Rectal smooth muscle tissue (tissue), 1 donor: ENCODE measurements around the gene CRYBG3.

Source experiments
- H3K27ac ChIP-seq: one replicate; pipeline ENCODE4 v1.7.0; 2013; ENCODE audit warnings: low read depth, low read length, inconsistent platforms
- H3K27me3 ChIP-seq: one replicate; pipeline ENCODE4 v1.7.0; 2013; ENCODE audit warnings: low read length; ENCODE audit not compliant: control insufficient read depth, insufficient read depth
- H3K36me3 ChIP-seq: one replicate; pipeline ENCODE4 v1.7.0; 2013; ENCODE audit warnings: low read length; ENCODE audit not compliant: control insufficient read depth, insufficient read depth
- H3K4me1 ChIP-seq: one replicate; pipeline ENCODE4 v1.7.0; 2013; ENCODE audit warnings: low read length; ENCODE audit not compliant: control insufficient read depth, insufficient read depth
- H3K4me3 ChIP-seq: one replicate; pipeline ENCODE4 v1.7.0; 2013; ENCODE audit warnings: low read length
- H3K9ac ChIP-seq: one replicate; pipeline ENCODE4 v1.7.0; 2013; ENCODE audit warnings: low read length

Gene CRYBG3

GRCh38 chr3:97911459-97911858 lies 89.6 kb downstream of the CRYBG3 start:
- no peak overlapping the region for H3K4me3 ChIP-seq
- no peak overlapping the region for H3K27ac ChIP-seq
- no peak overlapping the region for H3K9ac ChIP-seq

GRCh38 chr3:97914388-97914787 lies 92.6 kb downstream of the CRYBG3 start:
- H3K36me3 ChIP-seq, result peaks cover 6% of the 10 kb centered on the region
- peaks cover 4% of the 10 kb centered on the region for H3K4me1 ChIP-seq
- no peaks in the 10 kb centered on the region for H3K27me3 ChIP-seq
- no peak overlapping the region for H3K4me3 ChIP-seq
- H3K9ac ChIP-seq, result no peak overlapping the region
- no peak overlapping the region for H3K27ac ChIP-seq

More at GRCh38 chr3:97911459-97911858, 89.6 kb downstream of the CRYBG3 start:
- peaks cover 3% of the 10 kb centered on the region for H3K36me3 ChIP-seq
- no peaks in the 10 kb centered on the region for H3K27me3 ChIP-seq
- H3K4me1 ChIP-seq, result peaks cover 4% of the 10 kb centered on the region

GRCh38 chr3:97916576-97916975 lies 94.8 kb downstream of the CRYBG3 start:
- Histone ChIP-seq H3K4me3 (no peak overlapping the region), H3K36me3 (peaks cover 6% of the 10 kb centered on the region), H3K4me1 (no peaks in the 10 kb centered on the region), H3K9ac (no peak overlapping the region), H3K27me3 (no peaks in the 10 kb centered on the region), H3K27ac (no peak overlapping the region)

DNA sequence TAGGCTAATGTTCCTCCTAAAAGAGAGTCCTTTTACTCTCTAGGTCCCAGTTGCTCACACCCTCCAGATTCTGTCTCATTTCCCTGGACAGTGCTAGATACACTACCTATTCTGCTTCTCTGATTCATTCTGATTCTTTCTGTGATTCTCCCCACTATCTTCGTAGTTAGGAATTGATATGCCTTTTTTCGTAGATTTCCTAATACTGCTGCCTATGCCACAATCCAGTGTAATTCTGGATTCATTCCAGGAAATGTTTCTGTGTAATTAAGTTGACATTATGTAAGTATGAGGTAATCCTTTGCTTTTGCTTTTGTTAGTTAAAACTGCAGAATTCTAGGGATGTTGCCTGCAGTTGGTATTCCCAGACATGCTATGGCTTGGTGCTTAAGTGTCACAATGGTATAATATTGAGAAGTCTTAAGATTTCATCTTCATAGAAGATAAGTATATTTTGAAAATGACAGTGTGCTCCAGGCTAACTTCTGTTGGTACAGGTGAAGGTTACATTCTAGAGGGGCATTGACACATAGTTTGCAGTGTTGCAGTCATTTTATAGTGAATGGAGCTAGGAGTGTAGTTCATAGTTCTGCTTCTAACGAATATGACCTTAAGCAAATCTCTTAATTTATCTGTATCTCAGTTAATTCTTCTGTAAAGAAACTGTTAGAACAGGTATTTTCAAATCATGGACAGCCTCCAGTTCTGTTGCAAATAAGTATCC lies 96.2 kb downstream of the CRYBG3 start:
- Histone ChIP-seq H3K4me1 (no peaks in the 10 kb centered on the region), H3K27ac (no peak overlapping the region), H3K36me3 (peaks cover 6% of the 10 kb centered on the region), H3K9ac (no peak overlapping the region), H3K4me3 (no peak overlapping the region), H3K27me3 (no peaks in the 10 kb centered on the region)

DNA sequence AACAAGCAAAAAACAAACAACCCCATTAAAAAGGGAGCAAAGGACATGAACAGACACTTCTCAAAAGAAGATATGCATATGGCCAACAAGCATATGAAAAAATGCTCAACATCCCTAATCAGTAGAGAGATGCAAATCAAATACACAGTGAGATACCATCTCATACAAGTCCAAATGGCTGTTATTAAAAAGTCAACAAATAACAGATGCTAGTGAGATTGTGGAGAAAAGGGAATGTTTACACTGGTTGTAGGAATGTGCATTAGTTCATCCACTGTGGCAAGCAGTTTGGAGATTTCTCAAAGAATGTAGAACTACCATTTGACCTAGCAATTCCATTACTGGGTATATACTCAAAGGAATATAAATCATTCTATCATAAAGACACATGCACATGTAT lies 105.9 kb downstream of the CRYBG3 start:
- H3K9ac ChIP-seq, result no peak overlapping the region
- no peaks in the 10 kb centered on the region for H3K36me3 ChIP-seq

DNA sequence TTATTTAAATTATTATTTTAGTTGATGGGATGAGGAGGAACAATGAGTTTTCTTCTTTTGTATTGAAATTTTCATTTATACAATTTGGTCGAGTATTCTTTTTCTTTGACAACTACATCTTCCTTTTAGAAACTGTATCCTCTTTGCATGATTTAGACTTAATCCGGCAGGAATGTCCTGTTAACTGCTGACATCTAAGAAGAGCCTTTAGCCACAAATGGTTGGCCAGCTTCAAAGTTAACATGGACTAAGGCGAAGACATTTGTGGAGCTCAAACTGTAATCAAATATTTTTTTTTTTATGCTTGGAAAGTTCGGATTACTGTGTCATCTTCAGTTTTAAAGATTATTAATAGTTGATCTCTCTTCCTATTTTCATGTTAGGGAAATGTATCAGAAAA lies 107.2 kb downstream of the CRYBG3 start:
- no peak overlapping the region for H3K9ac ChIP-seq
- H3K4me1 ChIP-seq, result no peaks in the 10 kb centered on the region
- no peak overlapping the region for H3K27ac ChIP-seq
- no peaks in the 10 kb centered on the region for H3K36me3 ChIP-seq
- H3K27me3 ChIP-seq, result no peaks in the 10 kb centered on the region
- H3K4me3 ChIP-seq, result no peak overlapping the region

More for the DNA sequence above, 105.9 kb downstream of the CRYBG3 start:
- no peaks in the 10 kb centered on the region for H3K4me1 ChIP-seq
- no peaks in the 10 kb centered on the region for H3K27me3 ChIP-seq
- no peak overlapping the region for H3K27ac ChIP-seq
- no peak overlapping the region for H3K4me3 ChIP-seq

DNA sequence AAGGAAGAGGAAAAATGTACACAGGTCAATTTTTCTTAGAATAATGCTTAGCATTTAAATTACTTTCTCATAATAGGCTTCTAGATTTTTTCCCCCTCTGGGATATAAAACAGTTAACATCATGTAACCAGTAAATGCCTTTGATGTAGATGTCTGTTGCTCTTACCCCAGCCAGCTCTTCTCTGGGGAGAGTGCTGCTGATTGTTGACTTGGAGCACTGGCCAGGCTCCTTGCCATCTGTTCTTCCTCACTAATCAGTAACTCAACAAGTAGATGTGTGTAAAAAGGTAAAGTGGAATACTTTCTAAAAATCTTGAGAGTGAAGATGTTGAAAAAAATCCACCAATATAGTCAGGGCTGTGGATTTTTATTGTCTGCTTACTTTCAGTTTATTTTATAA lies 108.2 kb downstream of the CRYBG3 start:
- Histone ChIP-seq H3K27me3 (no peaks in the 10 kb centered on the region), H3K9ac (no peak overlapping the region), H3K4me3 (no peak overlapping the region), H3K36me3 (no peaks in the 10 kb centered on the region), H3K27ac (no peak overlapping the region), H3K4me1 (no peaks in the 10 kb centered on the region)

DNA sequence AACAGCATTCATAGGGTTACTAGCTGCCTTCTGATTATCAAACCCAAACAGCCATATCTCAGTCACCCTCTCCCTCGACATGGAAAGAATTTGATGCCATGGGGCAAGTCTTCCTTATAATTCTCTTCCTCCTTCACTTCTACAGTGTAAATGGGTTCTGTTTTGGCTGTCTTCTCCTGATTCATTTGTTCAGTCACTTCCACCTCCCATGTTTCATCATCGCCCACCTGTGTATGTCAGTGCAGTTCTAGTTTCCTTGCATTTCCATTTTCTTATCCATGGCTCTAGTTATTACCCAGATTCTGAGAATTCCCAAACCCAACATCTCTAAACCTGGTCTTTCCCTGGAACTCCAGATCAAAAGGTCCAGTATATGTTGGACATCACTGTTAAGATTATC lies 109.4 kb downstream of the CRYBG3 start:
- no peak overlapping the region for H3K9ac ChIP-seq
- no peak overlapping the region for H3K27ac ChIP-seq
- no peaks in the 10 kb centered on the region for H3K4me1 ChIP-seq
- no peaks in the 10 kb centered on the region for H3K27me3 ChIP-seq
- H3K36me3 ChIP-seq, result peaks cover 7% of the 10 kb centered on the region
- H3K4me3 ChIP-seq, result no peak overlapping the region

GRCh38 chr3:97932387-97932801 lies 110.6 kb downstream of the CRYBG3 start:
- peaks cover 7% of the 10 kb centered on the region for H3K36me3 ChIP-seq

DNA sequence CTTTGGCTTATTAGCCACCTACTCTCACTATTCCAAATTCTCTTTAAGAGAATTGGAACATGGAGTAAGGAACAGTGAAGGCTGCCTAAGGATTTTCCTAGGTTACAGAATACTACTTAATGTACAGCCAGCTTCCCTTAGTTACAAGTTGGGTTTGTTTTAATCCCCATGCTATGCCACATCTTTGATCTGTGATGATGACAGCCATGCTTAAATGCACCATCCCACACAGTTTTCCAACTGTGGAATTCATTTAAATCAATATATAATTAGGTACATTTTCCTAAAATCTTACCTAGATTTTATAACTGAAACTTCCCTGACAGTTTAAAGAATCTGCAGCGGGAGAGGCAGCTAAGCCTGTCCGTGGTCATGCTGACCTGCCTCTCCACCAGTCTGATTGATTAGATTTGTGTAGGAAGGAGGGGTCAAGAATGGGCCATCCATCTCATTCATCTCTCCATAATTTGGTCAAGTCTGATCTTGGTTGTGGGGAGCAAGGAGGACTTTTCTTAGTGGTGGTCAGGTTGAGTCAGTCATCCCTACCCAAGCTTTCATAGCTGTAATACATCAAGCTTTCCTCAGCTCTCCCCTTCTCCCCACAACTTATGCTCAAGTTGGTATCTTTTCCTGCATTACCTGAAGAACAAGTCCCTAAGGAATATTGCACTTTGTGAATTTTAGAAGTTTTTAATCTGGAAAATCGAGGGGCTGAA lies 113.3 kb downstream of the CRYBG3 start:
- peaks cover 7% of the 10 kb centered on the region for H3K36me3 ChIP-seq
- H3K4me3 ChIP-seq, result no peak overlapping the region

More at GRCh38 chr3:97932387-97932801, 110.6 kb downstream of the CRYBG3 start:
- Histone ChIP-seq H3K27me3 (no peaks in the 10 kb centered on the region), H3K9ac (no peak overlapping the region), H3K4me3 (no peak overlapping the region), H3K4me1 (no peaks in the 10 kb centered on the region), H3K27ac (no peak overlapping the region)

DNA sequence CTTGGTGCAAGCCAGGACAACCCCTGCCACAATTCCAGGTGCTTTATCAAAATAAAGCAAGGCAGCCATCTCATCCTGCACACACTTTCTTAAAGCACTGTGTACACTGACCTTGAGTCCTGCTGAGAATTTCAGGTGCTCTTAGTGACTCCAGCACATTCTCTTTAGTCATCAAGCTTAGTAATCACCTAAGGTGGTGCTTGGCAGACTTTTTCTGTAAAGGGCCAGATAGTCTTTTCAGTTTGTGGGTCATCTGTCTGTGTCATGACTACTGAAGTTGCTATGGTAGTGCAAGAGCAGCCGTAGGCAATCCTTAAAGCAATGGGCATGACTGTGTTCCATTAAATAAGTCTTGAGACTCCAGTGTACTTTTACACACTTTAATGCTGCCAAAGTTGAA lies 114.0 kb downstream of the CRYBG3 start:
- Histone ChIP-seq H3K27me3 (no peaks in the 10 kb centered on the region), H3K4me3 (no peak overlapping the region), H3K9ac (no peak overlapping the region), H3K27ac (no peak overlapping the region), H3K4me1 (no peaks in the 10 kb centered on the region), H3K36me3 (peaks cover 7% of the 10 kb centered on the region)

More for the DNA sequence above, 113.3 kb downstream of the CRYBG3 start:
- Histone ChIP-seq H3K4me1 (no peaks in the 10 kb centered on the region), H3K27me3 (no peaks in the 10 kb centered on the region), H3K9ac (no peak overlapping the region), H3K27ac (no peak overlapping the region)

- H3K27ac ChIP-seq, result no peak overlapping the region
- no peak overlapping the region for H3K4me3 ChIP-seq
- H3K9ac ChIP-seq, result no peak overlapping the region
- no peaks in the 10 kb centered on the region for H3K27me3 ChIP-seq
- peaks cover 8% of the 10 kb centered on the region for H3K36me3 ChIP-seq
- no peaks in the 10 kb centered on the region for H3K4me1 ChIP-seq
These were observed 115.4 kb downstream of the CRYBG3 start for GRCh38 chr3:97937205-97937604.

GRCh38 chr3:97938444-97938843 lies 116.6 kb downstream of the CRYBG3 start:
- H3K27me3 ChIP-seq, result no peaks in the 10 kb centered on the region
- H3K36me3 ChIP-seq, result peaks cover 9% of the 10 kb centered on the region
- H3K4me1 ChIP-seq, result no peaks in the 10 kb centered on the region
- no peak overlapping the region for H3K27ac ChIP-seq
- no peak overlapping the region for H3K9ac ChIP-seq
- H3K4me3 ChIP-seq, result no peak overlapping the region
